ENCODE results near the gene CAMK1. TPM values are rescaled to one million over a fixed set of nuclear protein-coding genes. Genes with fewer than 3 reads are reported as not detected.

The CAMK1 gene
- total RNA-seq (2014; rRNA removed) = 27.6 and 31.2 TPM in 2 replicates
- polyA plus RNA-seq (2012) = 23.4 TPM

DNA sequence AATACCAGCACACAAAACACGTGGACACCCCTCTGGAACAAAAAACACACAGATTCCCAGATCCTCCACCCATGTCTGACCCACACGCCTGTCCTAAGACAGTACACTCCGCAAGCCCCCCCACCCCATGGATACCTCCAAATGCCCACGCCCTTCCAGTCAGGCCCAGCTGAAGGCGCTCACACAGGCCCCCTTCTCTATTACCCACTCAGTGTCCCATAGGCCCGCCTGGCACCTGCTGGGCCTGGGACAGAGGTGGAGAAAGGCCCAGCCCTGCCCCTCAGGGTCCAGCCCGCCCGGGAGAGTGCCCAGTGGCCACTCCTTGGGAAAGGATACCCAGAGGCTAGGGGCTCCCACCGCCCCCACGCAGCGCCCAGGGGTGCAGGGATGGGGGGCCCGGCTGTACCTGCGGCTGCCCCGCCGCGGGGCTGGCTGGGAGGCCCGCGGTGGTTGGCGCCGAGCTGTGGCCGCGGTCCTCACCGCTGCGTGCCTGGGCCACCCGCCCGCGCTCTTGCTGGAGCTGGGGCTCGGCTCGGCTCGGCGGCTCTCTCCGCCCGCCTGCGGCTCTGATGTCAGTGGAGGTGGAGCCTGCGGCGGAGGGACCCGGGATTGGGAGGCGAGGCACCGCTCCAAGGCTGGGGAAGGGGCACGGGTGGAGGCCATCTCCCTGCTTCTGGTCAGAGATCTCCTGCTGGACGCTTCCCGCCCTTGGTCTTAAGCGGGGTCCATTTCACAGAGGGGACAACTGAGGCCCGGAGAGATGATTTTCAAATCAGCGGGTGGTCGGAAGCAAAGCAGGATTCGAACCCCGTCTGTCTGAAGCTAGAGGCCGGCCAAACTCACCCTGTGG lies at the start of gene CAMK1:
CAMK1 (minus strand) TSS at position 522 of the 850 bp plus-strand sequence. CDS start 2,198 bp downstream, outside the sequence.
- DNase-seq (ENCODE audit: low read depth) = peak; percentile 32

DNA sequence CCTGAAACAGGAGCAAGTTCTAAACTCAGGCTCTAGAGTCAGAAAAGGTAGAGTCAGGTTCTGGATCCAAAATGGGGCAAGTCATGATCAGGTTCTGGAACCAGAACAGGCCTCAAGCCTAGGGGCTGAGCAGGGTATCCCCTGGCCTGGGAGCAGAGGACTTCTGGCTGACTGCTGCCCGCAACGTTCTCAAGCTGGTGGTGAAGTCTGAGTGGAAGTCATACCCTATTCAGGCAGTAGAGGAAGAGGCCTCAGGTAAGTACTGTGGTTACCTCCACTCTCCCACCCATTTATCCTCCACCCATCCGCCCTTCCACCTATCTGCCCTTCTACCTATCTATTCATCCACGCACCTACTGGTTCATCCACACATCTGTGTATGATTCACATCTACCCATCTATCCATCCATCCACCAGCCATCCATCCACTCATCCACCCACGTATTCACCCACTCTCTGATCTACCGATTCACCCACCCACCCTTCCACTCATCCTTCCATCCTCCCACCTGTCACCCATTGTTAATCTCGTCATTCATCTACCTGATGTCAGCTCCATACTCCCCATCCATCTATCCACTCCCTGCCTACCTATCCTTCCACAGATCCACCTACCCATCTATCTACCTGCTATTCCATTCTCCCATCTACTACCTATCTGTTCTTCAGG lies 49.1 kb upstream of the CAMK1 start:
- DNase-seq (ENCODE audit: low read depth) = no peak

DNA sequence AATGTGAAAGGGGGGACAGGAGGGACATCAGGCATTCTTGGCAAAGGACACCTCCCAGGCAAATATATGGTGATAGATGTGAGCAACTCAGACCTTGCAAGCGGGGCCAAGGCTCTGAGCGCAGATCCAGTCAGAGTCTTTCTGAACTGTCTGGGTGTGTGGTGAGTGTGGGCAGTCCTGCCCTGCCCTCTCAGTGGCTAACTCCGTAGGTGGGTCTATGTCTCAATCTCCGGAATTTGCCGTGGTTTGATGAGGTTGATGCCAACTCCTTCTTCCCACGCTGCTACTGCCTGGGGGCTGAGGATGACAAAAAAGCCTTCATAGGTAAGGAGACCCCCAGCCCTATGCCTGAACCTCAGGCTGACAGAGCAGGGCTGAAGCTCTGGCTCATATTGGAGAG lies 47.7 kb upstream of the CAMK1 start:
- DNase-seq (ENCODE audit: low read depth) = no peak

DNA sequence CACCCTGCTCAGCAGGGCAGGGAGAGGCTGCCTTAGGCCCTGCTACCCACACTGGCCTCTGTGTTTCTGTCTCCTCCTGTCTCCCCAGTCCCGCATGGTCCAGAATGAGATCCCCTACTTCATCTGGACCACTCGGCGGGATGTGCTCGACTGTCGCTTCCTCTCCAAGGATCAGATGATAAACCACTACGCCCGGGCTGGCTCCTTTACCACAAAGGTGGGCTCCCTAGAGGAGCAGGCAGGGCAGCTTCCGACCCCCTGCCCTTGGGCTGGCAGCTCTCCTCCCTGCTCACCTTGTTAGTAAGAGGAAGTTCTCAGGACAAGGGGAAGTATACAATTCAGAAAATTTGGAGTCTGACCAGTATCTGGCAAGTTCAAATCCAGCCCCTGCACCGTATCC lies 46.2 kb upstream of the CAMK1 start:
- DNase-seq (ENCODE audit: low read depth) = no peak

DNA sequence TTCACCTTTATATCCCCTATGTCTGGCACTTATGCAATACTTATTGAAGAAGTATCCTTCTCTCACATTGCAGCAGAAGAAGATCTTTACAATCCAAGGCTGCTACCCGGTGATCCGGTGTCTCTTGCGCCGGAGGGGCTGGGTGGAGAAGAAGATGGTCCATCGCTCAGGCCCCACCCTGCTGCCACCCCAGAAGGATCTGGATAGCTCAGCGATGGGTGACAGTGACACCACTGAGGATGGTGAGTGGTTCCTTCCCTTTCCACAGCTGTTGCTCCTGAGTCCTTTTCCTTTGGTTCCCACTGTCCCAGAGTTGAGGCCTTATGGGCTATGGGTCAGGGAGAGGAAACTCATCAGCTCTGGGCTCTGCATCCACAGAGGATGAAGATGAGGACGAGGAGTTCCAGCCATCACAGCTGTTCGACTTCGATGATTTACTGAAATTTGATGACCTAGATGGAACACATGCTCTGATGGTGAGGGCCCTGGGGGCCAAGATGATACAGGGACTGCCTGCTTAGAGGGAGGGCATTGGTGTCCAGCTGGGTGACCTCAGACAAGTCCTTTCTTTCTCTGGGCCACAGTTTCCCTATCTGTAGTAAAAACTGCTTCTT lies 43.2 kb upstream of the CAMK1 start:
- peak; percentile 11 for DNase-seq (ENCODE audit: low read depth)

DNA sequence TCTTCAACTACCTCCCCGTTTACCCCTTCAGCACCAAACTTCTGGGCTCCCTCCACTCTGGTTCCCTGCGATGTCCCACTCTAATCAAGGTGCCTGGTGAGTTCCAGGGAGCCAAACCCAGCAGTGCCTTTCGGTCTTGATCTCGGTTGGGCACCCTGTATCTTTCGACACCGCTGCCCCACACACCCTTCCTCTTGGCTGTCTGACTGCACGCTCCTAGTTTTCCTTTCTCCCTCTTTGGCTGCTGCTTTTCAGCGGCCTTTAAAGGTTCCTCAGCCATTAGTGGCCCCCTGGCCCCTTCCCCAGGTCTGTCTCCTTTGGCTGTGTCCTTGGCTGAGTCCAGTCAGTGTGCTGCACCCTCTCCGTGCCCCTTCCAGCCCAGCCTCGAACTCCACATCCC lies 41.1 kb upstream of the CAMK1 start:
- DNase-seq (ENCODE audit: low read depth) = no peak

DNA sequence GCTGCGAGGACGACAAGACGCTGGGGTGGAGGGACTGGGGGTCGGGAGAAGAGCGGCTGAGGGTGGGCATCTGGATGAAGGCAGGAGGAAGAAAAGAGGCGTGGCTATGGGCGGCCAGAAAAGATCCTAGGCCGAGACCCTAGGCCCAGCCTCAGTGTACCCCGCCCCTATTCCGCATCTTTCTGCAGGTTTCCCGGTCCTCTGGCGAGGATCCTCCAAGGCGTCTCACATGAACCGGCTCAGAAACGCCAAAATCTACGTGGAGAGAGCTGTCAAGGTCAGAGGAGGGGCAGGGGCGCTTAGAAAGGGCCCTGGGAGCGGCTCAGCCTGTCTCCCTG lies 40.7 kb upstream of the CAMK1 start:
- DNase-seq (ENCODE audit: low read depth) = peak; percentile 6

DNA sequence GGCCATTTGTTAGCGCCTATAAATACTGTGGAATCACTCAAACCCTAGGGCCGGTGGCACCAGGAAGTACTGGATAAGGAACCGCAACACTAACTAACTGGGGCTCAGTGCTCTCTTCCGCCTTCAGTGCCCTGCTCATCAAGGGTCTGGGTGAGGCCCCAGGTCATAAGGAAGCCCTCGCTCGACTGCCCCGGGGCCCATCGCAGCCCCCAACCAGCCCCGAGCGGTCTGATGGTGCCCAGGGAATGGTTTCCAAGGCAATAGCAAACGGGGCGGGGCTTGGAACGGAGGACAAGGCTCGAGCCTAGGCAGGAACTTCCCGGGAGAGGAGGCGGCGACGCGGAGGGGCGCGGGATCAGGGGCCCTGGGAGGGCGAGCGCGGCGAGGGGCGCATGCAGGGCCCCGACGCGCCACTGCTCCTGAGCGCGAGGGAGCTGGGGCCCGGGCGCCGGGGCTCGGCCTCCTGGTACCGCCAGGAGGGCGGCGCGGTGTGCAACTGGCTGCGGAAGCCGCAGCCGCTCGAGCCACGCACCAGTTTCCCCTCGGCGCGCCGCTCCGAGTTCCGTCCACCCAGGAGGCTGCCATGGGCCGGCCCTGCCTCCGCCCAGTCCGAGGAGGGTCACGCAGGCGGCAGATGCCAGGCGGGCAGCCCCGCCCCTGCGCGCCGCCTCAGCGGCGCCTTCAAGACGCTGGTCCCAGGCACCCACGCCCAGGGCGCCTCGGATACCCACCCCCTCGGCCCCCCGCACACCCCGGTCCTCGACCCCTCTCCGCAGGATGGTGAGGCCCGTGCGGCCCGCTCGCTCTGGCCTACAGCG lies 40.1 kb upstream of the CAMK1 start, which contains the start of gene TTLL3:
TTLL3 (plus strand) TSS at position 648 of the 818 bp plus-strand sequence. CDS start 400 bp downstream, outside the sequence.
- peak; percentile 60 for DNase-seq (ENCODE audit: low read depth)

DNA sequence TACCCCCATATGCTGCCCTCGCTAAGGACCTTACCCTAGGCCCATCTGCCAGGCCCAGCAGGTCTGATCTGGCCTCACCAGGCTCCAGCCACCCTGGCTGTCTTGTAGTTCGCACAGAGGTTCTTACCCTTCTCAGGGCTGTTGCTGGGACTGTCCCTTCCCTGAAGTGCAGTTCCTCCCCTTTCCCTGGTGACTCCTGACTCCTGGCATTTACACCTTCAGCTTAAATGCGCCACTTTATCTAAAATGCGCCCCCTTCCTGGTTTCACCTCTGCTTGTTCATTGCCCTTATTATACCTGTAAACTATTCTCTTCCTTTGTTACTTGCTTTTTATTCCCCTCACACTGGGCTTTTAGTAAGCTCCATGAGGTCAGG lies 39.5 kb upstream of the CAMK1 start:
- no peak for DNase-seq (ENCODE audit: low read depth)

DNA sequence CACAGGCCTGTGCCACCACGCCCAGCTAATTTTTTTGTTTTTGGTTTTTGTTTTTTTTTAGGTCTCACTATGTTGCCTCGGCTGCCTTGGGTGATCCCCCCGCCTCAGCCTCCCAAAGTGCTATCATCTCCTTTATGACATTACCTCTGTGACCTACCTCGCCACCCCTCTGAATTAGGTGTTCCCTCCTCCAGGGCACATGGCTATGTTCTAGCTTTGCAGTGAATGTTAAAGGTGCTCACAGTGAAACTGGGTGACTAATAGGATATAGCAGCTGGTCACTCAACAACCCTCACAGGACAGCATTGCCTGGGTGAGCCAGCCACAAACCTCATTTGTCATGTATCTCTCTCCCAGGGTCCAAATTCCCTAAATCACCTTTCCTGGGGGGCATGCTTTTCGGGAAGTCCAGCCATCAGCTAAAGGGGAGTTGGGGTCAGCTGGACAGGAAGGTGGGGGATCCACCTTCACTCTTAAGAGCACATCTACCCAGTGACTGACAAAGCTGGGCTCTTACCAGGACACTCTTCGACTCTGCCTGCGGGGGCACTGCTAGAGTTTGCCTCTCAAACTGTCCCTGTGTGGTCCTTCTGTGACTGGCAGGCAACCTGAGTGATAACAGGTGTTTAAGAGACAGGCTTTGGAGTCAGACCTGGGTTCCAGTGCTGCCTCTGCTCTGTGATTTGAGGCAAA lies 38.7 kb upstream of the CAMK1 start:
- DNase-seq (ENCODE audit: low read depth) = peak; percentile 77

DNA sequence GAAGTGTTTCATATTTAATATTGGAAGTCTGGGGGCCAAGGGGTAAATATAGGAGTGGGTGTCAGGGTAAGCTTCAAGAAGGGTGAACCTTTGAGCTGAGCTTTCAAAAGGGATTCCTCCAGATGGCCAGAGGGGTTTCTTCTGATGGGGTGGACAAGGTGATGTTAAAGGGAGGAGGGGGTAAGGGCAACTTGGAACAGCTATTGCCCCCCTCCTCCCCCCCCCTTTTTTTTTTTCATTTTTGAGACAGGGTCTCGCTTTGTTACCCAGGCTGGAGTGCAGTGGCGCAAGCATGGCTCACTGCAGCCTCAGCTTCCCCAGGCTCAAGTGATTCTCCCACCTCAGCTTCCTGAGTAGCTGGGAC lies 38.2 kb upstream of the CAMK1 start:
- no peak for DNase-seq (ENCODE audit: low read depth)

DNA sequence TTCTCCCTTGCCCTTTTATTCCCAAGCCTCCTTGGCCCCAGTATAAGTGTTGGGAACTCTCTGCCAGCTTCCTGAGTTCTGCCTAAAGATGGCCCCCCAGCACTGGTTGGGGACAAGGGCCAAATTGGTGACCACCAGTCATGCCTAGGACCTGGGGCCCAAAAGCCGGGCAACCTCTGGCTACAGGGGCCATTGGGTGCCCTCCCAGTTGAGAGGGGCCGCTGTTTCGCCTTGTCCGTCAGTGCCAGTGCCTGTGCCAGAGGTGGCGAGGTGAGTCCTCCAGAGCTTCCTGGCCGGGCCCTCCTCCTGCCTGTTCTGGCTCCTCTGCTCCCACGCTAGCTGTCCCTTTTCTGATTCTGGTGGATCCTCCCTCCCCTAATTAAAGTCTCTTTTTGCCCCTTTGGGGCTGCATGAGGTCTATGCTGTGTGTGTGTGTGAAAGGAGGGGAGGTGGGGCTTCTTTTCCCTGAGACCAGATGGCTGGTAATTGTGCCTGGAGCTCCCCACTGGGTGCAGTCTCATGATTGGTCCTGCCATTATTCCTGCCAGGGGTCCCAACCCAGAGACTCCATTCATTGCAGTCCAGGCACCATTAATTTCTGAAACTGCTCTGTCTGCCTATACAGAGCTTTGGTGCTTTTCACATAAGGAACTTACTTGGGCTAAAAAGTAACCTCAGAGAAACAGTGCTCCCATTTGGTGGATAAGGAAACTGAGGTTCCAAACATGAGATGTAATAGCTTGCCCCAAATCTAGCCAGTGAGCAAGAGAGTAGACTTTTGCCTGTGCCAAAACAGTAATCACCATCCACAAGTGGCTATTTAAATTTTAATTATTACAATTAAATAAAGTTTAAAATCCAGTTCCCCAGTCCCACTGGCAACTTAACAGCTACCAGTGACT lies 37.2 kb upstream of the CAMK1 start:
- DNase-seq (ENCODE audit: low read depth) = no peak

DNA sequence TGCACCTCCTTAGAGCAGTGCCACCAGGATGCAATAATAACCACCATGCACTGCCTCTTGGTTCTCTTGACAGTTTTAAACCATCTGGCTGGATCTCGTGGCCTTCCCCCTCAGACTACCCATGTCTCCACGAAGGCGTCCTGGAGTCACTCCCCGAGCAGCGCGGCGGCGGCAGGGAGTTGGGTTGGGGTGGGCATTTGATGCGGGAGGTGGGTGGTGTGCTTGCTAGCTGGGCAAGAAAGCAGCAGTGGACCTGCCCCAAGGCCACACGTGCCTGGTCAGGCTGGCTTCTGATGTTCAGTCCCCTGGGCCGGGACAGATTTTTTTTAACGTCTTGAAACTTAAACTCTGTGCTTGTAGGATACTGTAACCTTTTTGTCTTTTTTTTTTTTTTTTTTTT lies 36.4 kb upstream of the CAMK1 start:
- no peak for DNase-seq (ENCODE audit: low read depth)

DNA sequence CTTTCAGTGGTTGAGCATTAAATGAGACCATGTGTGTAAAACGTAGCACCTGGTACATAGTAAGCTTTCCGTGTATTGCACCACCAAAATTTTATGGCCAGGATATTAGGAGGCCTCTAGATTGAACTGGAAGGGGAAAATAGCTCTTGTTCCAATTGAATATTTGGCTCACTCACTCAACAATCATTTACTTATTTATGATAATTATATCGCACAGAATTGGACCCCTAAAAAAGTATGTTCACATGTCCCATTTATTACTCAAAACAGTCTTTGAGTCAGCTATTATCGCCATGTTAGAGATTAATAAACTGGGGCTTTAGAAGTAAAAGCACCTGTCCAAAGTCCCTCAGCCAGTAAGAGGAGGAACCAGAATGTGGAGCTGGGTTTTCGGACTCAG lies 35.2 kb upstream of the CAMK1 start:
- no peak for DNase-seq (ENCODE audit: low read depth)

DNA sequence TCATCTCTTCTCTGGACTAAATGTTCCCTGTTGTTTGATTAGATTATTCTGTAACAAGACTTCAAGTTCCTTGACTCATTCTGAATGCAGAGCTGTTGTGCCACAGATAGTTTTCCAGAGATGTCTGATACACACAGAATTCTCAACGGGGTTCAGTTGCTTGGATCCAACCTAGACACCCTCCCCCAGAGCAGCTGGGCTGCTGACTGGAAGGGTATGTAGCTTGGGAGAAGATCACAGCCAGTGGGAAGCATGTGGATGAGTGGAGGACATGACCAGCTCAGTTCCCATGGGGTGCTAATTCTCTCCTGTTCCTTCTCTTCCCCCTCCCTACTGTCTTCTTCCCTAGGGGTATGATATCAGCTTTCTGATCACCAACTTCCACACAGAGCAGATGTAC lies 33.7 kb upstream of the CAMK1 start:
- DNase-seq (ENCODE audit: low read depth) = peak; percentile 13

DNA sequence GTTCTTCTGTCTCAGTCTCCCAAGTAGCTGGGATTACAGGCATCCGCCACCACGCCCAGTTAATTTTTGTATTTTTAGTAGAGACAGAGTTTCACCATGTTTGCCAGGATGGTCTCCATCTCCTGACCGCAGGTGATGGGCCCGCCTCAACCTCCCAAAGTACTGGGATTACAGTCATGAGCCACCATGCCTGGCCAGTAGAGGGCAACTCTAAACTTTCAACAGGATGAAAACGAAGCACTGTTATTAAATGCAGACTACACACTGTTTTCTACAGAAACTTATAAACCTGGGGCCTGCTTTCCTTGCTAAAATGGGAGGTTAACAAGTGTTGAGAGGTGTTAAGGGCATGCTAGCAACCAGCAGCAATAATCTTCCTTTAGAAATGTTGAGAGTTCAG lies 30.8 kb upstream of the CAMK1 start:
- DNase-seq (ENCODE audit: low read depth) = no peak

DNA sequence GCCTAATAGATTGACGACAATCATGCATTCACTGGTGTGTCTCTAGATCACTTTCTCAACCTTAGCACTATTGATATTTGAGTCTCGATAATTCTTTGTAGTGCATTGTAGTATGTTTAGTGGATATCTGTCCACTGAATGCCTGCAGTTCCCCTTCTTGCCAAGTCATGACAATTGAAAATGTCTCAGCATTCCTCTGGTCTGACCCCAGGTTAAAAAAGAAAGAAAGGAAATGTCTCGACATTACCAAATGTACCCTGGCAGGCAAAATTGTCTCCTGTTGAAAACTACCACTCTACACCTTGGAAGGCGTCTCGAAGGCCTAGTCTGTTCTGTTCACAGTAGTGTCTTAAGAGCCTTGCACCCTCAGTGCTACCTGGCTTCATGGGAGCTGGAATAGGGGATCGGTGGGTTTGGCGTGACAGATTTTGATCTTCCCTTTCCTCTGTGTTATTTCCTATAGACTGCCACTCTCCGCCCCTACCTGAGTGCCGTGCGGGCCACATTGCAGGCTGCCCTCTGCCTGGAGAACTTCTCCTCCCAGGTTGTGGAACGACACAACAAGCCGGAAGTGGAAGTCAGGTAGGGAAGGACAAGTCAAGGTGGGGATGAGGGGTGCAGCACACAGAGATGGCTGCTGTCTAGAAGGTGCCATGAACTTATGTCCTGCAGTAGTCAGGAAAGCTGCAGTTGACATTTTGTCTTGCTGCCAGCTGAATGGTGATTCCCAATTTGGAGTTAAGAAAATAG lies 27.6 kb upstream of the CAMK1 start:
- no peak for DNase-seq (ENCODE audit: low read depth)

DNA sequence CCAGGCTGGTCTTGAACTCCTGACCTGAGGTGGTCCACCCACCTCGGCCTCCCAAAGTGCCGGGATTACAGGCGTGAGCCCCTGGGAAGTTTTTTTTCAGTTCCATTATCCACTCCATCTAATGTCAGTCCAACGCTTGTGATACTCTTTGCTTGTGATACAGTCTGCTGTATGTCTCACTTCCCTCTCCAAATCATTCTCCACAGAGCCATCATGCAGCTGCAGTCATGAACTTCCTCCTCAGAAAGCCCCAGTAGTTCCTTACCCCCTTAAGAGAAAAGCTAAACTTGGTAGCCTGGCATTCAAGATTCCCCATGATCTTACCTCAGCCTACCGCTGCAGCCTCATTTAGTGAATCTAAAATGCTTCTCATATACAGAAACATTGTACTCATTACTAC lies 25.5 kb upstream of the CAMK1 start:
- no peak for DNase-seq (ENCODE audit: low read depth)

DNA sequence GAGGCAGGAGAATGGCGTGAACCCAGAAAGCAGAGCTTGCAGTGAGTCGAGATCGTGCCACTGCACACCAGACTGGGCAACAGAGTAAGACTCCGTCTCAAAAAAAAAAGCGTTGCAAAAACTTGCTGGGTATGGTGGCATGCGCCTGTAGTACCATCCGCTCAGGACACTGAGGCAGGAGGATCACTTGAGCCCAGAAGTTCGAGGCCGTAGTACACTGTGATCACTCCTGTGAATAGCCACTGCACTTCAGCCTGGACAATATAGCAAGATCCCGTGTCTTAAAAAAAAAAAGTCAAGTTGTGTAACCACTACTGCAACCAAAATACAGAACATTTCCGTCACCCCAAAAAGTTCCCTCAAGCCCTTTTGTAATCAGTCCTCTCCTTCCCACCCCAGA lies 24.7 kb upstream of the CAMK1 start:
- no peak for DNase-seq (ENCODE audit: low read depth)
